Esophagus squamous epithelium (tissue), 4 donors: Measurements from ENCODE around the gene SUPT6H.

ENCODE experiments used
- CTCF ChIP-seq, 6 experiments: fragments of 450-650 bp in 4 of 6; fragments of 200-600 bp in 2 of 6; sonication (generic) in 2 of 6; IDR thresholded peaks; one replicate each; pipeline ENCODE4 v1.5.1; 2016 to 2019; ENCODE audit warnings: antibody characterized with exemption in 6 of 6, mild to moderate bottlenecking in 4 of 6, moderate library complexity in 4 of 6
- POLR2A ChIP-seq, 4 donors: fragments of 450-650 bp; IDR thresholded peaks; one replicate each; pipeline ENCODE4 v1.6.1; 2017; ENCODE audit warnings: antibody characterized with exemption in 4 of 4, mild to moderate bottlenecking in 4 of 4, moderate library complexity in 3 of 4

GRCh38 chr17:28612531-28612930 lies 49.5 kb upstream of the SUPT6H start:
- TF ChIP-seq CTCF (IDR thresholded peaks at IDR 0.05), result no peak
- TF ChIP-seq POLR2A (IDR thresholded peaks at IDR 0.05), result no peak
